A673 (cell line): ENCODE measurements around the gene SYCN.

Experiments
- CTCF ChIP-seq: fragments of 300-800, 200-600 bp; sonication (generic); conservative IDR thresholded peaks from 2 replicates; pipeline ENCODE4 v1.5.1; 2017; ENCODE audit warnings: low read depth, mild to moderate bottlenecking, antibody characterized with exemption, low read length, moderate library complexity, mixed read lengths
- EZH2 ChIP-seq: fragments of 200-600 bp; sonication (generic); IDR thresholded peaks from 2 replicates; pipeline ENCODE4 v1.6.1; 2017; ENCODE audit warnings: borderline replicate concordance, low read depth, mild to moderate bottlenecking, mixed read lengths, antibody characterized with exemption, low read length; ENCODE audit not compliant: poor library complexity, severe bottlenecking

DNA sequence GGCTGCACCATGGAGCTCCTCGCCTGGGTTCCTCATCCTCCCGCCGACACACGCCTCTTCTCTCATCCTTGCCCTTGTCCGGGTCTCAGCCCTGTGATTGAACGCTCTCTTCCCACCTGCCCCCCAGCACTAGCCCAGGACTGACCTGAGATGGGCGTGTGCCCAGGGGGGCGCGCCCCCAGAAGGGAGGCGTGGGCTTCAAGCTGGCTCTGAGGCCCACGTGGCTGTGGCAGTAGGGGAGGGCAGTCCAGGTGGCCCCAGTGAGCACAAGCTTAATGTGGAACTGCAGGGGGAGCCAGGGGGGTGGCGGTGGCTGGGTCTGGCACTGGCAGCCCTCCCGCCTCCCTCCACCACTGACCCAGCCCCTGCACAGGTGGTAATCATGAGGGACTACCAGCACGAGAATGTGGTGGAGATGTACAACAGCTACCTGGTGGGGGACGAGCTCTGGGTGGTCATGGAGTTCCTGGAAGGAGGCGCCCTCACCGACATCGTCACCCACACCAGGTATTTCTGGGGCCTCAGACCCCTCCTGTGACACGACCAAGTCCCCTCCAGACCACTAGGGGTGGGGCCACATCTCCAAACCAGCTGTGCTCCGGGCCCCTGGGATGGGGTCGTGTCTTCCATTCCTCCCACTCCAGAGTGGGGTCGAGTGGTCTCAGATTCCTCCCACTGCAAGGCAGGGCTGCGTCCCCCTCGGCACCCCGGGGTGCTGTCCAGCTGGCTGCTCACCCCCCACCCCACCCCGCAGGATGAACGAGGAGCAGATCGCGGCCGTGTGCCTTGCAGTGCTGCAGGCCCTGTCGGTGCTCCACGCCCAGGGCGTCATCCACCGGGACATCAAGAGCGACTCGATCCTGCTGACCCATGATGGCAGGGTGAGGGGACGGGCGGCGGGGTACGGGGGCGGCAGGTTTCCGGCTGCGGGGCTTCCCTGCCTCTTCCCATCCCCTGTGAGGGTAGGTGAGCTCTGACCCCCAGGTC is 29.2 kb downstream of the SYCN start:
- no peak for TF ChIP-seq CTCF
- TF ChIP-seq EZH2: no peak
